NCI-H2081 (cell line): ENCODE results near the gene LRRC4B.
A peak's percentile ranks its signal among the peaks of the same experiment; 100 is the strongest.

Source experiments
- DNase-seq, 2 experiments: peaks; one replicate each; lab custom pipeline; 2025; lab: John Stamatoyannopoulos, UW

LRRC4B gene

GRCh38 chr19:50506700-50507099 lies 61.5 kb downstream of the LRRC4B start:
- DNase-seq, result no peak

- DNase-seq, result no peak
Observed at GRCh38 chr19:50505856-50506611, 62.2 kb downstream of the LRRC4B start.

GRCh38 chr19:50501568-50502475 lies 66.4 kb downstream of the LRRC4B start:
- no peak for DNase-seq

GRCh38 chr19:50501186-50501567 lies 67.1 kb downstream of the LRRC4B start:
- no peak for DNase-seq

GRCh38 chr19:50500753-50501151 lies 67.5 kb downstream of the LRRC4B start:
- DNase-seq, result no peak

GRCh38 chr19:50500060-50500752 lies 68.0 kb downstream of the LRRC4B start:
- peak; percentile 16 to 28 for DNase-seq

GRCh38 chr19:50498219-50499056 lies 69.8 kb downstream of the LRRC4B start:
- DNase-seq, result no peak

- no peak for DNase-seq
Observed at GRCh38 chr19:50497022-50497405, 71.2 kb downstream of the LRRC4B start.

GRCh38 chr19:50496189-50497021 lies 71.8 kb downstream of the LRRC4B start:
- DNase-seq, result no peak

- DNase-seq, result no peak
Observed at GRCh38 chr19:50495020-50495531, 73.2 kb downstream of the LRRC4B start.

- DNase-seq, result no peak
Observed at GRCh38 chr19:50494186-50495019, 73.8 kb downstream of the LRRC4B start.

- no peak for DNase-seq
Observed at GRCh38 chr19:50493171-50493570, 75.1 kb downstream of the LRRC4B start.

- no peak for DNase-seq
Observed at GRCh38 chr19:50492303-50493052, 75.8 kb downstream of the LRRC4B start.

- no peak for DNase-seq
Observed at GRCh38 chr19:50490991-50491472, 77.2 kb downstream of the LRRC4B start.

- DNase-seq, result no peak
Observed at GRCh38 chr19:50490411-50490811, 77.8 kb downstream of the LRRC4B start.

- DNase-seq, result no peak
Observed at GRCh38 chr19:50489461-50490011, 78.7 kb downstream of the LRRC4B start.

GRCh38 chr19:50488389-50489194 lies 79.6 kb downstream of the LRRC4B start:
- no peak for DNase-seq
